CD14-positive monocyte (primary cell): ENCODE measurements around the gene MKRN2OS. TPM values are rescaled to one million over a fixed set of nuclear protein-coding genes. Genes with fewer than 3 reads are reported as not detected.

Experiments used
- DNase-seq, 3 donors: peaks; one replicate each; pipeline ENCODE4 v3.0.0-alpha.2; 2011 to 2022
- H2AFZ ChIP-seq: 2 replicates; pipeline ENCODE4 v1.6.0; 2012; ENCODE audit warnings: mild to moderate bottlenecking, low read depth, low read length, inconsistent platforms; ENCODE audit not compliant: insufficient read depth, poor library complexity, severe bottlenecking
- H3K27ac ChIP-seq, 2 donors: 1 replicate in 1 of 2; 2 replicates in 1 of 2; pipeline ENCODE4 v1.5.1; 2012 to 2013; ENCODE audit warnings: low read length in 2 of 2, control low read depth in 1 of 2, inconsistent platforms in 1 of 2, low read depth in 1 of 2, mild to moderate bottlenecking in 1 of 2
- H3K27me3 ChIP-seq, 2 donors: one replicate each; pipeline versions ENCODE4 v1.6.0 to v1.6.1; 2011 to 2013; ENCODE audit warnings: low read length in 2 of 2; ENCODE audit not compliant: control insufficient read depth in 2 of 2, insufficient read depth in 2 of 2
- H3K36me3 ChIP-seq, 2 donors: replicated peaks in 1 of 2; 1 replicate in 1 of 2; 2 replicates in 1 of 2; pipeline versions ENCODE4 v1.5.1 to v1.6.1; 2012 to 2013; ENCODE audit warnings: low read length in 2 of 2, control low read depth in 1 of 2, inconsistent platforms in 1 of 2, mild to moderate bottlenecking in 1 of 2; ENCODE audit not compliant: insufficient read depth in 2 of 2, control insufficient read depth in 1 of 2
- H3K4me1 ChIP-seq, 2 donors: 1 replicate in 1 of 2; 2 replicates in 1 of 2; pipeline versions ENCODE4 v1.5.1 to v1.6.1; 2012 to 2013; ENCODE audit warnings: low read length in 2 of 2, control low read depth in 1 of 2, inconsistent platforms in 1 of 2, mild to moderate bottlenecking in 1 of 2, moderate library complexity in 1 of 2; ENCODE audit not compliant: insufficient read depth in 2 of 2, control insufficient read depth in 1 of 2
- H3K4me2 ChIP-seq: replicated peaks from 2 replicates; pipeline ENCODE3; 2012; ENCODE audit warnings: low read length, moderate library complexity, mild to moderate bottlenecking; ENCODE audit not compliant: poor library complexity, severe bottlenecking; ENCODE audit errors: extremely low read depth
- H3K4me3 ChIP-seq, 3 experiments: fragments of 200-600 bp in 1 of 3; sonication (generic) in 1 of 3; replicated peaks in 1 of 3; 1 replicate in 2 of 3; 2 replicates in 1 of 3; pipeline ENCODE4 v1.5.1; 2011 to 2013; ENCODE audit warnings: low read length in 3 of 3, mild to moderate bottlenecking in 3 of 3, control low read depth in 2 of 3, low read depth in 2 of 3, inconsistent platforms in 1 of 3, moderate library complexity in 1 of 3
- H3K79me2 ChIP-seq: 2 replicates; pipeline ENCODE4 v1.6.0; 2012; ENCODE audit warnings: mild to moderate bottlenecking, control low read depth, inconsistent platforms, low read length, moderate library complexity; ENCODE audit not compliant: insufficient read depth
- H3K9ac ChIP-seq: 2 replicates; pipeline ENCODE4 v1.6.0; 2017; ENCODE audit warnings: low read length, mild to moderate bottlenecking; ENCODE audit not compliant: insufficient read depth, poor library complexity, severe bottlenecking
- H3K9me3 ChIP-seq, 2 donors: replicated peaks in 1 of 2; 1 replicate in 1 of 2; 2 replicates in 1 of 2; pipeline versions ENCODE4 v1.5.1 to v1.6.1; 2012 to 2013; ENCODE audit warnings: low read length in 2 of 2, control low read depth in 1 of 2; ENCODE audit not compliant: control insufficient read depth in 1 of 2, insufficient read depth in 1 of 2
- H4K20me1 ChIP-seq: 2 replicates; pipeline ENCODE4 v1.6.0; 2012; ENCODE audit warnings: mild to moderate bottlenecking, low read length, control low read depth, moderate library complexity; ENCODE audit not compliant: insufficient read depth
- H3K27ac Mint-ChIP-seq, 7 donors: one replicate each; pipeline ENCODE4 v1.8.0; 2020; ENCODE audit warnings: mild to moderate bottlenecking in 7 of 7, mixed read lengths in 7 of 7, moderate library complexity in 6 of 7, inconsistent platforms in 2 of 7
- H3K27me3 Mint-ChIP-seq, 3 donors: one replicate each; pipeline ENCODE4 v1.8.0; 2021 to 2022; ENCODE audit warnings: low read depth in 3 of 3, mild to moderate bottlenecking in 3 of 3, mixed read lengths in 3 of 3, moderate library complexity in 3 of 3, inconsistent platforms in 1 of 3
- H3K36me3 Mint-ChIP-seq, 2 donors: one replicate each; pipeline ENCODE4 v1.8.0; 2020; ENCODE audit warnings: mixed read lengths in 2 of 2, inconsistent platforms in 1 of 2, mild to moderate bottlenecking in 1 of 2
- H3K4me1 Mint-ChIP-seq: one replicate; pipeline ENCODE4 v1.8.0; 2020; ENCODE audit warnings: mild to moderate bottlenecking, mixed read lengths
- H3K4me3 Mint-ChIP-seq, 2 donors: one replicate each; pipeline ENCODE4 v1.8.0; 2020; ENCODE audit warnings: mild to moderate bottlenecking in 2 of 2, mixed read lengths in 2 of 2, moderate library complexity in 1 of 2
- H3K9me3 Mint-ChIP-seq, 7 donors: one replicate each; pipeline ENCODE4 v1.8.0; 2020 to 2022; ENCODE audit warnings: mixed read lengths in 7 of 7, mild to moderate bottlenecking in 6 of 7, moderate library complexity in 6 of 7, inconsistent platforms in 2 of 7
- WGBS: methylation state at CpG from one replicate; pipeline ENCODE4 v1.1.5; 2013; ENCODE audit warnings: missing lambda C conversion rate; ENCODE audit not compliant: insufficient coverage; 5-methylcytosine and 5-hydroxymethylcytosine counted together
- intact Hi-C, 2 donors: fragments of 100-400 bp; cut with micrococcal nuclease; formaldehyde crosslinking; loops; one replicate each; pipeline versions ENCODE4 v1.15.0 to v1.15.1; 2023
- polyA plus RNA-seq, 3 donors: library from polyadenylated mRNA; depleted of rRNA in 1 of 3; unstranded in 2 of 3; stranded (reverse) in 1 of 3; fragments of 300-500 nt in 2 of 3; fragments of >200 nt in 1 of 3; fragmentation: Illumina TruSeq in 2 of 3; gene quantifications; 1 replicate in 2 of 3; 2 replicates in 1 of 3; pipeline ENCODE4 v1.2.3, GENCODE V29; 2012 to 2021
- TF ChIP-seq, protein P1 (sequence below): fragments of 200-600 bp; IDR thresholded peaks from one replicate; pipeline ENCODE4 v1.8.0; 2022; ENCODE audit warnings: antibody characterized with exemption, mild to moderate bottlenecking

The MKRN2OS gene
- polyA plus RNA-seq, 3 donors, result not detected

DNA sequence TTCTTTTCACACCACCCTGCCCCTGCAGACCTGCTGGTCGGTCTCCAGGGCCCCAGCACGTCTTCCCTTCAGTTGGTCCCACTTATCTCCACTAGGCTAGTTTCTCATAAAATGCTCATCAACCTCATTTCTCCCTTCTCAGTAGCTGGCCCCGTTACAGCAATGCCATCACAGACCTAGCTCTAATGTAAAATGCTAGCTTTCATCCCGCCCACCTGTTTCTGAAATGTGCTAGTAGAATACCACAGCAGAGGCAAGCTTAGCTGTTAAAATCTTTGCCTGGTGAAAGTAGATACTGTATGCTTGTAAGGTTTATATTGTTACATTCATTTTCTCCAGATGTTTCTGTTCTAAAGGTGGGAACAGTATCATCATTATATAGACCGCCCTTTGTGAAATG lies 13.1 kb downstream of the MKRN2OS start:
- DNase-seq, result no peak
- no peak overlapping the region for H3K4me3 Mint-ChIP-seq
- peak overlapping the region in 2 of 7 donors; percentile 1 to 33 for H3K27ac Mint-ChIP-seq
- Histone ChIP-seq H3K79me2 (no peaks in the 10 kb centered on the region), H3K4me1 (no peaks in the 10 kb centered on the region), H3K4me3 (no peak overlapping the region), H3K9me3 (no peaks in the 10 kb centered on the region), H3K9ac (no peak overlapping the region), H4K20me1 (no peaks in the 10 kb centered on the region), H3K4me2 (no peak overlapping the region), H3K36me3 (peaks cover 24 to 49% of the 10 kb centered on the region in 2 donors), H3K27me3 (no peaks in the 10 kb centered on the region), H3K27ac (no peak overlapping the region), H2AFZ (no peak overlapping the region)
- intact Hi-C loops, result no loop called here
- H3K27me3 Mint-ChIP-seq, result peaks cover 0 to 5% (median 0%) of the 10 kb centered on the region in 3 donors
- H3K4me1 Mint-ChIP-seq, result no peaks in the 10 kb centered on the region
- WGBS, result 86% methylated on average over 2 of the region's 5 CpGs
- TF ChIP-seq, protein P1, sequence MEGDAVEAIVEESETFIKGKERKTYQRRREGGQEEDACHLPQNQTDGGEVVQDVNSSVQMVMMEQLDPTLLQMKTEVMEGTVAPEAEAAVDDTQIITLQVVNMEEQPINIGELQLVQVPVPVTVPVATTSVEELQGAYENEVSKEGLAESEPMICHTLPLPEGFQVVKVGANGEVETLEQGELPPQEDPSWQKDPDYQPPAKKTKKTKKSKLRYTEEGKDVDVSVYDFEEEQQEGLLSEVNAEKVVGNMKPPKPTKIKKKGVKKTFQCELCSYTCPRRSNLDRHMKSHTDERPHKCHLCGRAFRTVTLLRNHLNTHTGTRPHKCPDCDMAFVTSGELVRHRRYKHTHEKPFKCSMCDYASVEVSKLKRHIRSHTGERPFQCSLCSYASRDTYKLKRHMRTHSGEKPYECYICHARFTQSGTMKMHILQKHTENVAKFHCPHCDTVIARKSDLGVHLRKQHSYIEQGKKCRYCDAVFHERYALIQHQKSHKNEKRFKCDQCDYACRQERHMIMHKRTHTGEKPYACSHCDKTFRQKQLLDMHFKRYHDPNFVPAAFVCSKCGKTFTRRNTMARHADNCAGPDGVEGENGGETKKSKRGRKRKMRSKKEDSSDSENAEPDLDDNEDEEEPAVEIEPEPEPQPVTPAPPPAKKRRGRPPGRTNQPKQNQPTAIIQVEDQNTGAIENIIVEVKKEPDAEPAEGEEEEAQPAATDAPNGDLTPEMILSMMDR, result no peak
- H3K9me3 Mint-ChIP-seq, result no peaks in the 10 kb centered on the region
- peaks cover 38 to 41% of the 10 kb centered on the region in 2 donors for H3K36me3 Mint-ChIP-seq

DNA sequence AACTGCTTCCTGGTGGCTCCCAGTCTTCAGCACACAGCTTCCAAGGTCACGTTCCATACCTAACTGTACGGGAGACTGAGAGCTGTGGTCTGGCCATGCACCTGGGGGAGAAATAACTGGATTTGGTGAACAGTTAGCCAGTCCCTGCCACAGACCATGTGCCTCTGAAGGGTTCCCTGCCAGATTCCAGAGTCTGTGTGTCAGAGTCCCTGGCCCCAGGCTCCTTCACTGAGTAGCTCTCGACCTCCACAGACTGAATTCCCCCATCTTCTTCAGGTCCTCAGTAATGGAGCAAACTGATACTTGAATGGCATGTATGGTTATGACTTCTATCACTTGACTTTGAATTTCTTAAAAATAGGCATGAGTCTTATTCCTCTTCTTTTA lies 17.5 kb downstream of the MKRN2OS start:
- Histone ChIP-seq H3K4me2 (no peak overlapping the region), H3K4me1 (no peaks in the 10 kb centered on the region), H3K27me3 (no peaks in the 10 kb centered on the region)

More for the DNA sequence above, 17.5 kb downstream of the MKRN2OS start:
- DNase-seq, result no peak
- H3K9ac ChIP-seq, result no peak overlapping the region
- 100% methylated on average over 2 of the region's 3 CpGs for WGBS
- peaks cover 27 to 71% of the 10 kb centered on the region in 2 donors for H3K36me3 ChIP-seq
- intact Hi-C loops, result no loop called here
- no peaks in the 10 kb centered on the region for H3K79me2 ChIP-seq
- Mint-ChIP-seq H3K27me3 (peaks cover 0 to 4% (median 0%) of the 10 kb centered on the region in 3 donors), H3K27ac (no peak overlapping the region), H3K4me1 (no peaks in the 10 kb centered on the region), H3K36me3 (peaks cover 49 to 52% of the 10 kb centered on the region in 2 donors), H3K4me3 (no peak overlapping the region), H3K9me3 (no peaks in the 10 kb centered on the region)
- no peaks in the 10 kb centered on the region for H3K9me3 ChIP-seq
- H4K20me1 ChIP-seq, result no peaks in the 10 kb centered on the region
- TF ChIP-seq, protein P1, result no peak
- no peak overlapping the region for H3K4me3 ChIP-seq
- no peak overlapping the region for H3K27ac ChIP-seq
- no peak overlapping the region for H2AFZ ChIP-seq
